CD4-positive, alpha-beta T cell (primary cell): ENCODE measurements around the gene CHD5. TPM values are rescaled to one million over a fixed set of nuclear protein-coding genes. Genes with fewer than 3 reads are reported as not detected.

Experiments used
- ATAC-seq: fragments of 200-7000 bp; cut with Tn5 transposase; one replicate; pipeline ENCODE4 v1.10.0; 2022; ENCODE audit warnings: mild to moderate bottlenecking; ENCODE audit not compliant: poor library complexity
- CTCF ChIA-PET: fragments of 350-600 bp; sonication (Branson Sonifier 250); formaldehyde crosslinking; loops from one replicate; lab custom pipeline; 2021; ENCODE audit warnings: antibody characterized with exemption, inconsistent platforms; lab: Charles Lee
- POLR2A ChIA-PET: fragments of 350-600 bp; sonication (Branson Sonifier 250); formaldehyde crosslinking; loops from one replicate; lab custom pipeline; 2021; ENCODE audit warnings: antibody characterized with exemption, inconsistent platforms; lab: Charles Lee
- DNase-seq, 14 experiments: peaks; one replicate each; pipeline ENCODE4 v3.0.0-alpha.2; 2013 to 2020; ENCODE audit warnings: mixed read lengths in 2 of 14
- H3K27ac ChIP-seq, 2 donors: one replicate each; pipeline versions ENCODE4 v1.5.1 to v1.7.0; 2013; ENCODE audit warnings: low read length in 2 of 2, low read depth in 1 of 2, mild to moderate bottlenecking in 1 of 2
- H3K27me3 ChIP-seq, 2 experiments: 1 replicate in 1 of 2; 2 replicates in 1 of 2; pipeline versions ENCODE4 v1.6.1 to v1.7.0; 2013; ENCODE audit warnings: low read length in 2 of 2, control low read depth in 1 of 2, mild to moderate bottlenecking in 1 of 2, moderate library complexity in 1 of 2; ENCODE audit not compliant: insufficient read depth in 2 of 2, control insufficient read depth in 1 of 2
- H3K36me3 ChIP-seq: one replicate; pipeline ENCODE4 v1.6.1; 2013; ENCODE audit warnings: low read length, control low read depth; ENCODE audit not compliant: insufficient read depth
- H3K4me1 ChIP-seq: one replicate; pipeline ENCODE4 v1.6.1; 2013; ENCODE audit warnings: low read length, control low read depth; ENCODE audit not compliant: insufficient read depth
- H3K4me3 ChIP-seq: one replicate; pipeline ENCODE4 v1.5.1; 2013; ENCODE audit warnings: mild to moderate bottlenecking, low read length, moderate library complexity
- H3K9me3 ChIP-seq, 2 experiments: 1 replicate in 1 of 2; 2 replicates in 1 of 2; pipeline versions ENCODE4 v1.6.1 to v1.7.0; 2013; ENCODE audit warnings: low read length in 2 of 2, mild to moderate bottlenecking in 2 of 2, control low read depth in 1 of 2, moderate library complexity in 1 of 2; ENCODE audit not compliant: control insufficient read depth in 1 of 2, insufficient read depth in 1 of 2
- H3K27ac Mint-ChIP-seq: one replicate; pipeline ENCODE4 v1.8.0; 2020; ENCODE audit warnings: mixed read lengths
- H3K27me3 Mint-ChIP-seq: one replicate; pipeline ENCODE4 v1.8.0; 2021; ENCODE audit warnings: mixed read lengths
- H3K36me3 Mint-ChIP-seq: one replicate; pipeline ENCODE4 v1.8.0; 2021; ENCODE audit warnings: low read depth, mixed read lengths
- H3K4me1 Mint-ChIP-seq: one replicate; pipeline ENCODE4 v1.8.0; 2021; ENCODE audit warnings: low read depth, mixed read lengths
- H3K4me3 Mint-ChIP-seq: one replicate; pipeline ENCODE4 v1.8.0; 2020; ENCODE audit warnings: mild to moderate bottlenecking, mixed read lengths
- H3K9me3 Mint-ChIP-seq: one replicate; pipeline ENCODE4 v1.8.0; 2020; ENCODE audit warnings: mixed read lengths
- intact Hi-C, 2 experiments: fragments of 100-400 bp; cut with DNase I in 1 of 2; cut with micrococcal nuclease in 1 of 2; formaldehyde crosslinking; loops; one replicate each; pipeline versions ENCODE4 v1.15.1 to v1.9.0; 2023 to 2025; cut with DNase I, micrococcal nuclease
- total RNA-seq, 174 experiments: library from RNA in 2 of 174; stranded (reverse) in 2 of 174; gene quantifications; one replicate each; pipeline ENCODE4 v1.2.3 and lab custom pipeline; 2021 to 2026
- TF ChIP-seq, protein P1 (sequence below): fragments of 200-600 bp; IDR thresholded peaks from one replicate; pipeline ENCODE4 v1.8.0; 2022; ENCODE audit warnings: antibody characterized with exemption, mild to moderate bottlenecking

The CHD5 gene
- total RNA-seq, 2 experiments from 2014 or later, result 0.25 to 0.34 TPM

DNA sequence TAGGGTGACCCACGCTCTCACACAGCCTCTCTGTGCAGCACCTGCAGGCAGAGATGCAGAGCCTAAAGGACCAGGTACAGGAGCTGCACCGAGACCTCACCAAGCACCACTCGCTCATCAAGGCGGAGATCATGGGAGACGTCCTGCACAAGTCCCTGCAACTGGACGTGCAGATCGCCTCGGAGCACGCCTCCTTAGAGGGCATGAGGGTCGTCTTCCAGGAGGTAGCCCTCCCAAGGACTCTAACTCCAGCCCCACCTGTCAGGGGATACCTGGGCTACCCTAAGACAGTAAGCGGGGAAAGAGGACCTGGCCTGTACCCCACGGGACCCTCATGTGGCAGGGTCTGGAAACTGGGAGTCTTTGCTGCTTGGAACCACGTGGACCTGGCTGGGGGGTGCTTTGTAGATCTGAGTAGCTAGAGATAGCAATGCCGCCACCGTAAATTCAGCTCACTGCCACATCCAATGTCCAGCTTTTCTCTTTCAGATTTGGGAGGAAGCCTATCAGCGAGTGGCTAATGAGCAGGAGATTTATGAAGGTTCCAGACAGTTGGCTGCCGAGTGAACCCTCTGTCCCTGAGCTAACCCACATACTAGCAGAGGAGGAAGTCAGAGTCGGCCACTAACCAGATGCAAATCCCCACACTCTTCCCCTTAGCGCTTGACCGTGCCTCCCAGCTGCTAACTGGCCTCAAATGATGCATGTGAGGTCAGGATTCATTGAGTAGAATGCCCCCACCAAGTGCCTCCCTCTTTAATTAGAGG is 32.3 kb upstream of the CHD5 start:
- H3K36me3 Mint-ChIP-seq, result no peaks in the 10 kb centered on the region
- H3K27me3 ChIP-seq, result peaks cover 9 to 11% of the 10 kb centered on the region in 2 experiments
- no peaks in the 10 kb centered on the region for H3K9me3 Mint-ChIP-seq
- no peaks in the 10 kb centered on the region for H3K36me3 ChIP-seq
- ATAC-seq (no peak), DNase-seq (no peak)
- no peak overlapping the region for H3K4me3 Mint-ChIP-seq
- no peak overlapping the region for H3K27ac Mint-ChIP-seq
- no peaks in the 10 kb centered on the region for H3K9me3 ChIP-seq
- no peak overlapping the region for H3K4me3 ChIP-seq
- H3K27ac ChIP-seq, result no peak overlapping the region
- no peaks in the 10 kb centered on the region for H3K4me1 Mint-ChIP-seq
- POLR2A ChIA-PET, result no interaction called here
- intact Hi-C loops, result no loop called here
- H3K4me1 ChIP-seq, result peaks cover 17% of the 10 kb centered on the region
- TF ChIP-seq, protein P1, sequence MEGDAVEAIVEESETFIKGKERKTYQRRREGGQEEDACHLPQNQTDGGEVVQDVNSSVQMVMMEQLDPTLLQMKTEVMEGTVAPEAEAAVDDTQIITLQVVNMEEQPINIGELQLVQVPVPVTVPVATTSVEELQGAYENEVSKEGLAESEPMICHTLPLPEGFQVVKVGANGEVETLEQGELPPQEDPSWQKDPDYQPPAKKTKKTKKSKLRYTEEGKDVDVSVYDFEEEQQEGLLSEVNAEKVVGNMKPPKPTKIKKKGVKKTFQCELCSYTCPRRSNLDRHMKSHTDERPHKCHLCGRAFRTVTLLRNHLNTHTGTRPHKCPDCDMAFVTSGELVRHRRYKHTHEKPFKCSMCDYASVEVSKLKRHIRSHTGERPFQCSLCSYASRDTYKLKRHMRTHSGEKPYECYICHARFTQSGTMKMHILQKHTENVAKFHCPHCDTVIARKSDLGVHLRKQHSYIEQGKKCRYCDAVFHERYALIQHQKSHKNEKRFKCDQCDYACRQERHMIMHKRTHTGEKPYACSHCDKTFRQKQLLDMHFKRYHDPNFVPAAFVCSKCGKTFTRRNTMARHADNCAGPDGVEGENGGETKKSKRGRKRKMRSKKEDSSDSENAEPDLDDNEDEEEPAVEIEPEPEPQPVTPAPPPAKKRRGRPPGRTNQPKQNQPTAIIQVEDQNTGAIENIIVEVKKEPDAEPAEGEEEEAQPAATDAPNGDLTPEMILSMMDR, result no peak
- CTCF ChIA-PET, result no interaction called here
- H3K27me3 Mint-ChIP-seq, result peaks cover 26% of the 10 kb centered on the region

DNA sequence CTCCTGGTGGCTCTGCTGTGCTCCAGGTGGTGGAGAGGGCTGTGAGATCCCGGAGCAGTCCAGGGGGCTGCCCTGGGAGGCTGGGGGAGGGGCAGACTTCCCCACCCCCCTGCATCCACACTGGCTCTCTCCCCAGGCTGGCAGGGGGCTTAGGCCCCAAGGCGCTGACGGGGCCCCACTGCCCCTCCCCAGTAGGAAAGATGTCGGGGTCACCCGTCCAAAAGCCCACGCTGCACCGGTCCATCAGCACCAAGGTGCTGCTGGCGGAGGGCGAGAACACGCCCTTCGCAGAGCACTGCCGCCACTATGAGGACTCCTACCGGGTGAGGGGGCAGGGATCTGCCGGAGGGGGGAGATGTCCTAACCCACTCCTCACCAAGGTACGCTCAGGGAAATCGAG is 31.6 kb upstream of the CHD5 start:
- Mint-ChIP-seq H3K4me3 (no peak overlapping the region), H3K4me1 (peaks cover 2% of the 10 kb centered on the region), H3K36me3 (no peaks in the 10 kb centered on the region), H3K27me3 (peaks cover 26% of the 10 kb centered on the region), H3K9me3 (no peaks in the 10 kb centered on the region), H3K27ac (no peak overlapping the region)
- TF ChIP-seq, protein P1, result no peak
- Histone ChIP-seq H3K4me3 (no peak overlapping the region), H3K36me3 (no peaks in the 10 kb centered on the region), H3K27ac (no peak overlapping the region), H3K9me3 (no peaks in the 10 kb centered on the region), H3K4me1 (peaks cover 20% of the 10 kb centered on the region), H3K27me3 (peaks cover 12 to 17% of the 10 kb centered on the region in 2 experiments)
- ChIA-PET POLR2A (no interaction called here), CTCF (no interaction called here)
- no peak for ATAC-seq
- DNase-seq, result no peak
- intact Hi-C loops, result no loop called here

DNA sequence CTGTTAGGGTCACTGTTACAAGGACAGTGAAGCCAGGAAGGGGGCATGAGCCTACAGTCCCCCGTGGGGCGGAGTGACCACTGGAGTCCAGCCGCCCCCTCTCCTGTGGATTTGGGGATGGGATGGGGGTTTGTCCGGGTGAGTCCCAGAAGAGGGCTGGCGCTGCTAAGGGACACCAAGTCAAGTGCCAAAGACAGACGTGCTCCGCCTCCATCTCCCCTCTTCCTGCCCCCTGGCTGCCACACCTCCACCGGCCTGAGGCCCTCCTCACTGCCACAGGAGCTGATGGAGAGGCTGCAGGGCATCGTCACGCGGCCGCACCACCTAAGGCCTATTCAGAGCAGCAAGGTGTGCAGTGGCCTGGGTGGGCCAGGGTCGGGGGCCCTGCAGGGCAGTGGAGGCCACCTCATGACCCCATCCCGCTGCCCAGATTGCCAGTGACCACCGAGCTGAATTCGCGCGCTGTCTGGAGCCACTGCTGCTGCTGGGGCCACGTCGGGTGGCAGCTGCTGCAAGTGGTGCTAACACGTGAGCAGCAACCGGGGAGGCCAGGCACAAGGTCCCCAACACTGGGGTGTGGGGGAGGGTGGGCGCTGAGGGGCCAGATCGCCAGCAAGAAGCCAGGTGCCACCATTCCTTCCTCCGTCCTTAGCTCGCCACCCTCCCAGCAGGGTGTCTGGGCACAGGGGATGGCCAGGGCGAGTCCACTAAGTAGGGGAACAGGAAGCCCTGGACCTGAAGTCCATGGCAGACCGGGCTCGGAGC is 30.7 kb upstream of the CHD5 start:
- CTCF ChIA-PET, result no interaction called here

More for the DNA sequence above, 30.7 kb upstream of the CHD5 start:
- Mint-ChIP-seq H3K36me3 (no peaks in the 10 kb centered on the region), H3K4me3 (no peak overlapping the region), H3K4me1 (peaks cover 6% of the 10 kb centered on the region), H3K27me3 (peaks cover 27% of the 10 kb centered on the region), H3K27ac (no peak overlapping the region), H3K9me3 (no peaks in the 10 kb centered on the region)
- intact Hi-C loops, result no loop called here
- Histone ChIP-seq H3K4me3 (no peak overlapping the region), H3K27me3 (peaks cover 13 to 27% of the 10 kb centered on the region in 2 experiments), H3K4me1 (peaks cover 29% of the 10 kb centered on the region), H3K27ac (no peak overlapping the region), H3K9me3 (no peaks in the 10 kb centered on the region), H3K36me3 (no peaks in the 10 kb centered on the region)
- TF ChIP-seq, protein P1, result no peak
- no peak for DNase-seq
- ATAC-seq, result no peak
- POLR2A ChIA-PET, result interaction anchor here (1.1 kb wide), 1 partner anchor 11 kb away, joined by 3 read pairs; the partner anchor contains the start of gene RPL22
